EH (cell line): ENCODE data around the gene CAPN8.

ENCODE experiments used
- DNase-seq: peaks from one replicate; pipeline ENCODE4 v3.0.0-alpha.2; 2015; ENCODE audit warnings: low read depth

The CAPN8 gene

GRCh38 chr1:223654083-223654482, 11.4 kb downstream of the CAPN8 start:
- DNase-seq: no peak

DNA sequence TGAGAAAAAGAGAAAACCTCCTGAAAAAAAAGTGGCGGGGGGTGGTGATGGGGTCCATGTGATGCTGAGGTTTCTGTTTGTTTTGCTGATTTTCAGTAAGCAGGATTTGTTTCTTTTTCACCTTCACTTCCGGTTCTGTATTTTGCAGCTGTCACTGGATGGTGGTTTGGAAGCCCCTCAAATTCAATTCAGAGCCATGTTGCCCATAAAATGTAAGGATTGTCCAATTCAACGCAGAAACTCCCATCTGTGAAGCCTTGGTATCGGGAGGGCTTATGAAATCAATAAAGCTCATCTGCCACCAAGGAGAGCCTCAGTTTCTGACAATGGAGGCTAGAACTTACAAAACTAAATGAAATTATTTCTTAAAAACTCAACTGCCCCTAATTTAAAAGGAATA, 12.1 kb downstream of the CAPN8 start:
- no peak for DNase-seq

DNA sequence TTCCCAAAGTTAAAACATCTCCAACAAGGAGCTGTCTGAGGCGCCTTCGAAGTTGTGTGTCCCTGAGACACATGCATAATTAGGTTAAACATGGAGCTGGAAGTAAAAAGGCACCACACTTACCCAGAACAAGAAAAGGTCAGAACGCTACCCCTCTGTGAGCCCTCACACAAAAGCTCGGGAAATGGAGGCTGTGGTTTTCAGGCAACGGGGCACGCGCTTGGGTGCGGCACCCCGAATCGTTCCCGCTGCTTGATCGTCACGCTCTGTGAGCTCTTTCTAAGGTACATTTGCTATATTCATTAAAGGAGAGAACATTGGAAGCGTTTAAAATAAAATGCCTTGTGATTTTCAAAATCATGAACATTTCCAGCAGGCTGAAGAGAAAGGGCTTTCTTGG, 12.5 kb downstream of the CAPN8 start:
- no peak for DNase-seq

DNA sequence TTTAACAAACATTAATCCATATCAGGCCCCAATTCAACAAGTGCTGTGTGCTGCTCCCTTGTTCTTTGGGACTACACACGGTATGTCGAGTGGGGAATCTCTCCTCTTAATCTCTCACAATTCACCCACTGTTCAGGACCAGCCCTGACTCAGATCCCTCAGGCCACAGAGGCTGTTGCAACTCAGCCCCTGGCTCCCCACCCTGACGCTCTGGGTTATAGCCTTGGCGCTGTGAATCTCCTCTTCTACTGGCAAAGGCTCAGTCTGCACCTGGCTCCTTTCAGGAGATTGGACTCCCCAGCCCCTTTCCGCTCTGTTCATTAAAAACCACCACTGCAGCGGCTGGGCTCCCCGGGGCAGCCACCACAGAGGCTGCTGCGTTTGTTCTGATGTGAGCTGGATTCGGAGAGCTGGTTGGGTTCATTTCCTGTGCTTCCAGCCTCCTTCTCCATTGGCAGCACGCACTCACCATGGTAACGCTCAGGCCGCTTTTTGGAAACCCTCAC, 13.0 kb downstream of the CAPN8 start:
- DNase-seq: peak; percentile 14

GRCh38 chr1:223651291-223651991, 14.1 kb downstream of the CAPN8 start:
- DNase-seq: no peak

DNA sequence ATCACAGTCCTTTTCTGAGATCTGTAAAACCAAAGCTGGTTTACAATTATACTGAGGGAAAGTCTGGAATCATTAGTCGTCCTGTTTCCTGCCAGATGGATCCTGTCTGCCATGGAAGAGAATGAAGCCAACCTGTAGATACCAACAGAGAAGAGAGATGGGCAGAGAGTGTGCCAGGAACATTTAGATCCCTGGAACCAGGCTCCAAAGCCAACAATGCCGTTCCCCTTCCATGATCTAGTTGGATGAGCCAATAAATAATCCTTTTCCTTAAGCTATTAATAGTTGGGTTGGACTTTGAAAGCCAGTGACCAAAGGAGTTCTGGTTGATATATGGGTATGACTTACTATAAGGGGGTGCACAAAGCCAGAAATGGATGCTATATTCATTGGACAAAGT, 15.0 kb downstream of the CAPN8 start:
- no peak for DNase-seq

DNA sequence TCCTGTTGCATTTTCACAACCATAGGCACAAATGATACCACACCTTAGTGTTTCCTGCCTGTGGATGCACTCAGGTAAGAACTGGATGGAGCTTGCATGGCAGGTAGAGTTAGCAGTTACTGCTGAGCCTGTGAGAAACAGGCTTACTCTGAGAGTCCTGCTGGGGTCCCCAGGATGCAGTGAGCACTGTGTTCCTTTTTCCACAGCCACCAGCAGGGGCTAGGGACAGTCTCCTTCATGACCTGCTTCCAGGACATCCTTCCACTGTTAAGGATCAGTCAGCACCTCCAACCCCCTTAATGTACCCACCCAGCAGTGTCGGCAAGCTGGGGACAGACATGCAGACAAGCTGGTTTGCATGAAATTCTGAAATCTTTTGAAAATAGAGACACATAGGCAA, 16.3 kb downstream of the CAPN8 start:
- no peak for DNase-seq

GRCh38 chr1:223647249-223647648, 18.3 kb downstream of the CAPN8 start:
- DNase-seq: no peak

DNA sequence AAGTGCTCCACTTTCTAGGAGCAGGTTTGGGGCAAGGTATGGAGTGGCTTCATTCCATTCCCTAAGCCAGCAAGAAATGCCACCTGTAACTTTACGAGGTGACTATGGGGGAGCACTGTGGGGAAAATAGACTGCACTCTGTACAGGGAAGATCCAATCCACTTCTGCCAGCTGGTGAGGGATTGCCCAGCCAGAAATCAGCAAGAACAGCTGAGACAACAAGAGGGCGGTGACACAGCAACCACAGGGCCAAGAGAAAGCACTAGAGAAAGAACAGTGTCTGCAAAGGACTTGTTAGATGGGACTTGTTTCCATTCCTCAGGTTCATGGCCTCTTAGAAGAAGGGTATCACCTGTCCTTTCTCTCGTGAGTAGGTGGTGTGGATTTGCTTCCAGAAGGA, 19.6 kb downstream of the CAPN8 start:
- DNase-seq: no peak

DNA sequence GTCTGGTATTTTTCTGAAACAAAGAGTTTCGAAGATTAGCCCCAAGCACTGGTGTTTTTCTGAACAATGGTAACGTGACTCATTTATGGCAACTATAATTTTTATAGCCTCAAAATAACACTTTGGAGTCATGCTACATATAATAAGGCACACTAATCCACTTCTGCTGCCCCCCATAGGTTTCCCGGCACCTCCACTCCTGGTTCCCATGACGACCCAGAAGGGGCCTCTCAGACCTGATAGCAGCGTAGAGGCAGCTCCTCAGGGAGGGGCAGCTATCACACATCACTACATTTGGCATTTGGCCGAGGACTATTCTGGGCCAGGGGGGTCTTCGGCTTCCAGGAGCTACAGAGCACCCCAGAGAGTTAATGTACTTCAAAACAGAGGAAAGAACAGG, 23.3 kb downstream of the CAPN8 start:
- no peak for DNase-seq

DNA sequence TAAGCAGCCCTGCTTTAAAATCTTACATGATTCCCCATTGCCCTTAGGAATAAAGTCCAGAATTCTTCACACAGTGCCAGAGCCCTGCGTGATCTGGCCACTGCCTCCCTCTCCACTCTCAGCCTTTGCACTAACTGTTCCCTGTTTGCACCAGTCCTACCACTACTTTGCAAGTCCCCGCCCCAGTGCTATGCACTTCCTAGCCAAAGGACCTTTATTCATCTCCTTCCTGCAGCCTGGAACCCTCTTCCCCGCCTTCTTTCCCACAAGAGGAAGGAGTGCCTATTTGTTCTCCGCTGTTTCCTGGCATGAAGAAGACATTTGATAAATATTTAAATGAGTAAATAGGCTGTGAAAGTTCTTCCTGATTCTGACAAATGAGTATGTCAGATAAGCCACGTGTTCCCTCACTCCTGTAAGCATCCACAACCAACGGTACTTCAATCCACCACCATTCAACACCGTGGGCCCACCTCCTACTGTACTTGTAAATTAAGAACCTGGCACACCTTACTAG, 23.9 kb downstream of the CAPN8 start:
- no peak for DNase-seq

DNA sequence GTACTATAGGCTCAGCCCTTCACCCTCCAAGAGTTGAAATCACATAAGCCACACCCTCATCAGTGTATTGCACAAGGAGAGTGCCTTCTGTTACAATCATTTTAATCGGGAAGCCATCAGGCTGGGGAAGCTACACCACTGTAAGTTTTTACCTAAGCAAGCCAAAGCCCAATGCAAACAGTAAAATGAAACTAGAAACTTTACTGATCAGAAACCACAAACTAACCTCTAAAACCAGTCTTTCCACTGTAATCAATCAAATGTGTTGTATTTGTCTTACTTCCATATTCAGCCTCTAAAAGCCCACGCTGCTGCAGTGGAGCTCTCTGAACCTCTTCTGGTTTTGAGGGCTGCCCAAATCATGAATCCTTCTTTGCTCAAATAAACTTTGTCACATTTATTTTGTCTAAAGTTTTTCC, 26.2 kb downstream of the CAPN8 start:
- DNase-seq: no peak

DNA sequence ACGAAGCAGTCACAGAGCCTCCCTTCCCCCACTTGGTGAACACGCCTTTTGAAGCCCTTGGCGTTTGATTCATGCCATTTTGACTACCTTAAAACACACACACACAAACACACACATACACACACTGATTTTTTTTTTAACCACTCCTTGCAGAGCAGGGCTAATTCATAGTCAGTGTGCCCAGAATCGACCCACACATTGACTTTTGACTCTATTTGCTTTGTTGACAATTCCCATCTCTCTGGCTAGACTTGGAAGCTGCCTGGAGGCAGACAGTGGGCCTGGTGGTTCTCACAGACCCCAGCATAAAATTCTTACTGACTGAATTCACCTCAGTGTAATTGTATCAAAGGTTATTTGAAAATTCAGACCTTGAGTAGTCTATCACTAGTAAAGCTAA, 30.3 kb downstream of the CAPN8 start:
- DNase-seq: no peak

DNA sequence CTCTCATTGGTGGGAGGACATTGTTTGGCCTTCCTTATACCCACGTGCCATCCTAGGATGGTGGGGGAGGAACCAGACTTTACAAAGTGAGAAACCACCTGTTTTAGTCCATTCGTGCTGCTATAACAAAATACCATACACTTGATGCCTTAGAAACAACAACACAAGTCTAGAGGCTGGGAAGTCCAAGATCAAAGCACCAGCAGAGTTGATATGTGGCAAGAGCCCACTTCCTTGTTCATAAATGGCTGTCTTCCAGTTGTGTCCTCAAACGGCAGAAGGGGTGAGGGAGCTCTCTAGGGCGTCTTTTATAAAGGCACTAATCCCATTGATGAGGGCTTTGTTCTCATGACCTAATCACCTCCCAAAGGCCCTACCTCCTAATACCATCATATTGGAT, 31.1 kb downstream of the CAPN8 start:
- DNase-seq: no peak

- DNase-seq: no peak
Observed at GRCh38 chr1:223631956-223632355, 33.5 kb downstream of the CAPN8 start.

- no peak for DNase-seq
Observed at GRCh38 chr1:223631473-223631872, 34.0 kb downstream of the CAPN8 start.

GRCh38 chr1:223629126-223629457, 36.4 kb downstream of the CAPN8 start:
- no peak for DNase-seq

GRCh38 chr1:223628233-223629125, 37.0 kb downstream of the CAPN8 start:
- DNase-seq: peak; percentile 56

DNA sequence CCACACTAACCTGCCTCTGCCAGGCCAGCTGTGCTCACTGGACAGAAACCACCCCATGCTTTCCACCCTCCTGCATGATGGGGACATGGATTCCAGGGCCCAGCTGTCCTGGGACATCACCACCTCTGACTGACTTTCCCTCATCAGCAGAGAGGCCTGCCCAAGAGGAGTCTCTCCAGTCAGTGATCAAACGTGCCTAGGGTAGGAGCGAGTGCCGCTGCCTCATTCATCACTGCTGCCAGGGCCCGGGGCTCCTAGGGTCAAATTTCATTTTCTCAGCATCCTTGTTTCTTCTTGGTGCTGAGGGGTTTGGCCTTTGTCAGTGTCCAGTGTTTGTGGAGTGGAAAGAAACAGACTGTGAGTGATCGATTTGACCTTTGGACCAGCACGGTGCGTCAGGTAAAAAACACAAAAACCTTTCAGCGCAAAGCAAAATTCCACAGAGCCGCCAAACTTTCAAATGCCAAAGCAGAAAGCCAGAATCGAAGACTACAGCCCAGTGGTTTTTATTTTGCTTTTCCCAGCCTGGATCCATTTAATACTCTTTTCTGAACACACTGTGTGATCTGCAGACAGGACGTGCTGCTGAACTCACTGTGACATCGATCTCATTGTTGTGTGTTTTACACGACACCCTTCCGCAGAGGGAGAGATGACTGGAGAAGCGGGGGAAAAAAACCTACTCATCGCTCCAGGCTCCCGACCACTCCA, 43.2 kb downstream of the CAPN8 start:
- DNase-seq: no peak

- DNase-seq: no peak
Observed at GRCh38 chr1:223621312-223621734, 44.2 kb downstream of the CAPN8 start.

GRCh38 chr1:223620297-223620897, 45.1 kb downstream of the CAPN8 start:
- DNase-seq: no peak

- no peak for DNase-seq
Observed at GRCh38 chr1:223618680-223619079, 46.8 kb downstream of the CAPN8 start.
